ENCODE measurements around the gene TBC1D2B. TPM values are rescaled to one million over a fixed set of nuclear protein-coding genes. Genes with fewer than 3 reads are reported as not detected.

Gene TBC1D2B
- total RNA-seq, 1 donor from 2014 or later: 13.7 TPM

GRCh38 chr15:78105476-78106241, 28.1 kb upstream of the TBC1D2B start:
- no peak for FAIRE-seq

GRCh38 chr15:78104566-78105475, 27.3 kb upstream of the TBC1D2B start:
- no peak overlapping the region for H3K4me3 ChIP-seq (ENCODE audit: low read depth, low read length)
- no peak for TF ChIP-seq CTCF (IDR thresholded peaks at IDR 0.05; ENCODE audit: insufficient read depth, low read length, severe bottlenecking)
- no peaks in the 10 kb centered on the region for H3K27me3 ChIP-seq (ENCODE audit: control insufficient read depth, insufficient read depth, low read length)
- no peaks in the 10 kb centered on the region for H3K36me3 ChIP-seq (ENCODE audit: control insufficient read depth, insufficient read depth, low read length)
- FAIRE-seq (no peak), DNase-seq (ENCODE audit: low read depth) (no peak)

More at GRCh38 chr15:78105476-78106241, 28.1 kb upstream of the TBC1D2B start:
- DNase-seq (ENCODE audit: low read depth): no peak
- no peak overlapping the region for H3K4me3 ChIP-seq (ENCODE audit: low read depth, low read length)
- TF ChIP-seq CTCF (IDR thresholded peaks at IDR 0.05; ENCODE audit: insufficient read depth, low read length, severe bottlenecking): no peak
- no peaks in the 10 kb centered on the region for H3K36me3 ChIP-seq (ENCODE audit: control insufficient read depth, insufficient read depth, low read length)
- H3K27me3 ChIP-seq (ENCODE audit: control insufficient read depth, insufficient read depth, low read length): no peaks in the 10 kb centered on the region

- H3K27me3 ChIP-seq (ENCODE audit: control insufficient read depth, insufficient read depth, low read length): no peaks in the 10 kb centered on the region
- H3K4me3 ChIP-seq (ENCODE audit: low read depth, low read length): no peak overlapping the region
- no peak for DNase-seq (ENCODE audit: low read depth)
- no peak for TF ChIP-seq CTCF (IDR thresholded peaks at IDR 0.05; ENCODE audit: insufficient read depth, low read length, severe bottlenecking)
- no peaks in the 10 kb centered on the region for H3K36me3 ChIP-seq (ENCODE audit: control insufficient read depth, insufficient read depth, low read length)
- no peak for FAIRE-seq
Measured at GRCh38 chr15:78104119-78104479, 26.6 kb upstream of the TBC1D2B start.

GRCh38 chr15:78103406-78104118, 26.1 kb upstream of the TBC1D2B start:
- Histone ChIP-seq H3K27me3 (ENCODE audit: control insufficient read depth, insufficient read depth, low read length) (no peaks in the 10 kb centered on the region), H3K36me3 (ENCODE audit: control insufficient read depth, insufficient read depth, low read length) (no peaks in the 10 kb centered on the region), H3K4me3 (ENCODE audit: low read depth, low read length) (no peak overlapping the region)
- no peak for TF ChIP-seq CTCF (IDR thresholded peaks at IDR 0.05; ENCODE audit: insufficient read depth, low read length, severe bottlenecking)
- FAIRE-seq (no peak), DNase-seq (ENCODE audit: low read depth) (no peak)

GRCh38 chr15:78102741-78103140, 25.2 kb upstream of the TBC1D2B start:
- no peak for DNase-seq (ENCODE audit: low read depth)
- FAIRE-seq: no peak
- no peaks in the 10 kb centered on the region for H3K27me3 ChIP-seq (ENCODE audit: control insufficient read depth, insufficient read depth, low read length)
- no peak for TF ChIP-seq CTCF (IDR thresholded peaks at IDR 0.05; ENCODE audit: insufficient read depth, low read length, severe bottlenecking)
- H3K36me3 ChIP-seq (ENCODE audit: control insufficient read depth, insufficient read depth, low read length): no peaks in the 10 kb centered on the region
- no peak overlapping the region for H3K4me3 ChIP-seq (ENCODE audit: low read depth, low read length)

All from bronchial epithelial cell (primary cell).